GM18861 (cell line): ENCODE data around the gene GLP1R.

Experiments used
- ATAC-seq: cut with Tn5 transposase; IDR thresholded peaks from one replicate; pipeline ENCODE4 v1.9.1; 2021; ENCODE audit not compliant: unreplicated experiment

GLP1R gene

DNA sequence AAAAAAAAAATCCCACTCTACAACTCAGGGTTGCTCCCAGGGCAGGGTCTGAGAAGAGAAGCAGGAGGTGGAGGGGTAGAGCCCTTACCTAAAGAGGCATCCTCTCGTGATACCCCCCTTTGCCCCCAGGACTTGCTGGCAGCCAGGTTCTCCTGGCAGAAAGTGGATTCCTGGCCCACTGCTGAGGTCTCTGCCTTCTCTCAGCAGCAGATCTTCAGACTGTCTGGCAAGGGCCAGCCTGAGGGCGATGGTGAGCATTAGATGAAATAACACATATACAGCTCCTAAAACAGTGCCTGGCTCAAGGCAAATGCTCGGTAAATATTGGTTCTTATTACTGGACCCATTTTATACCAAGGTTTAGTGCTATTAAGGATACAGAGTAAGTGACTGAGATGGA is 4.8 kb upstream of the GLP1R start:
- ATAC-seq: no peak

DNA sequence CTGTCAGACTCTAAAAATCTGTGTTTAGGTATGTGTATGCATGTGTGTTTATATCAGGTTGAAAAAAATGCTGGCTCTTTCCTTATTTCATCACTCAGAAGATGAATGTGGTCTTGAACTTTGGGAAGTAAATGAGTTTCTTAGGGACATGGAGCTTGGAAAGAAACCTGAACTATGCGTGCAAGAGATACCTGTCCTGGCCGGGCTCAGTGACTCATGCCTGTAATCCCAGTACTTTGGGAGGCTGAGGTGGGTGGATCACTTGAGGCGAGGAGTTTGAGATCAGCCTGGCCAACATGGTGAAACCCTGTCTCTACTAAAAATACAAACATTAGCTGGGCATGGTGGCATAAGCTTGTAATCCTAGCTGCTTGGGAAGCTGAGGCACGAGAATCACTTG is 4.4 kb upstream of the GLP1R start:
- ATAC-seq: no peak

DNA sequence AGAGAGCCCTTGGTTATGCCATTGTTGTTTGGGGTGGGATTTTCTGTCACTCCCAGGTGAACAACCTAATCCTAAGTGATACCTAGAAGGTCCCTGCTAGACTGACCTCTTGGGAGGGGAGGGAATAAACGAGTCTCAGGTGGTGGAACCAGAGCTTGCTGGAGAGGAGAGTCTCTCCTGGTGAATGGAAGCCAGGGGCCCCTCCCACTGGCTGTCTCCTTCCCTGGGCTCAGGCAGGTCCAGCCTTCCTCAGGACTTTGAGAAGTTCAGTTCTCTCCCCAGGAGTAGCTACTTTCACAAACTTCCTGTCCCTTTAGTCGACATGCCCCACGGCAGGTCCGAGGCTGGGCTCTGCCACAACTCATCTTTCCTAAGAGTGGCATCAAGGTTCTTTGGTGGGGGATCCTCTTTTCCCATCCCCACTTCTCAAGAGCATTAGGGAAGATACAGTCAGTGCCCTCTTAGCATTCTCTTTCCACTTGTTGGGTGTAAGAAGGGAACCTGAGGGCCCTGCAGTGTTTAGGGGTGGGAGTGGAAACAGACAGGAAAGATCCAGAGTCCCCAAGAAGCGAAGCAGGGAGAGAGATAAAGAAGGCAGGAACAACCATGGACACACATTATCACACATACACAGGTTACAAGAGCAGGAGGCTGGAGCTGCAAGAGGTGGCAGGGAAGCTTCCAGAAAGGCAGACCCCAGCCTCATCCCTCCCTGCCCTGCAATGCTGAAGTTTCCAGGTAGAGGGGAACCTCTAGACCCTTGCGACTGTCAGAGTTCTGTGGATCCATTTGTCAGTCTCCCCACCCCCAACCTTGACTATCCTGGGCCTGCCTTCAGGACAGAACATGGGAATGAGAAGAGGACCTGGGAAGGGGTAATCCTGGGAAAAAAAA is 900 bp upstream of the GLP1R start:
- no peak for ATAC-seq

DNA sequence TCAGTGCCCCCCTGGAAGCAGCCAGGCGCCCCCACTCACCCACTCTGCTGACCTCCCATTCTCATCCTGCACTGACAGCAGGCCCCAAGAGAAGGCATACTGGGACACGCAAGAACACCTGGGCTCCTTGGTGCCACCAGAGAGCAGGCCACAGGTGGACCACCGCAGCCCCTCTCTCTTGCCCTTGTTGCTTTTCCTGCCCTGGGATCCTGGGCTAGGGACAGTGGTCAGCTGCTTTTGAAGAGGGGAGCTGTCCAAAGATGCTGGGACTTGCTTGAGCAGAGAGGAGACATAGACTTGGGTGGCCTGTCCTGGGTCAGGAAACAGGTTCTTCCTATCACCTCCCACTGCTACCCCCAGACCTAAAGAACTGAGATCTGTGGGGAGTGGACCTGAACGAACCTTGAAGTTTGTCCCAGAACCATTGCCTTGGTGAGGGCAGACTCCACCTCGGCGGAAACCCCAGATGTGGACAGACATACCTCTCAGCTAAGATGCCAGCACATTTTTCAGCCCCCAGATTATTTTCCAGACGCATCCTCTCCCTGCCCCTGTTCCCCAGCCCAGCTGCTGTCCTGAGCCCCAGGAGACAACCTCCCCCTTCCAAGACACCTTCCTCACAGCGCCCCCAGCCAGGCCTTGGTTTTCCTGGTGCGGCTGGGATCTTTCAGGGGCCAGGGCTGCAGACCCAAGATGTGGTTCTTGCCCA is 1.1 kb downstream of the GLP1R start:
- ATAC-seq: no peak

DNA sequence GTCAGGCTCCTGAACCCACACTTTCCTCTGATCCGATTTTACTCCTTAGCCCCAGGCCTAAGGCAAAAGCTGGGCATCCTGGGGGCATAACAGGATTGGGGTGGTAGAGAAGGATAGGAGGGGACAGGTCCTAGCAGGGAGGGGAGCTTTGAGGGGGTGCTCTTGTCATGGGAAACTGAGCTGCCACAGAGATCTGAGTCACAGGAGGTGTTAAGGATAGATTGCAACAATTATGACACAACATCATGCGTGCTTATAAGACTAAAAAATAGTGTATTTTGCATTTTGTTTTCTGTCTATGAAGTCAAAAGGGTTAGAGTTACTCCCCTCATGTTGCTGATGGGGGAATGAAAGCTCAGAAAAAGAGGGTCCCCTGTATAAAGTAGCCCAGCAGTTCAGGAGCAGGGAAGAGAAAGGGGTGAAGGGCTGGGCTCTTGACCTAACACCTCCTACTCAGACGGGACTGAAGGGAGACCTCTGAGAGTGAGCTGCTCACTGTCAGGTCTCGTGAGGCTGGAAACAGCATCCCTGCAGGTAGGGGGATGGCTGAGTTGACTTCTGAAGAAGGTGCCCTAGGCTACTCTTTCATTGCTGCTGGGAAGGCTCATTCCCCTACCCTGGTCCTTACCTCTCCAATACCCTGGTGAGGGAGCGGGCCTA is 2.0 kb downstream of the GLP1R start:
- no peak for ATAC-seq

DNA sequence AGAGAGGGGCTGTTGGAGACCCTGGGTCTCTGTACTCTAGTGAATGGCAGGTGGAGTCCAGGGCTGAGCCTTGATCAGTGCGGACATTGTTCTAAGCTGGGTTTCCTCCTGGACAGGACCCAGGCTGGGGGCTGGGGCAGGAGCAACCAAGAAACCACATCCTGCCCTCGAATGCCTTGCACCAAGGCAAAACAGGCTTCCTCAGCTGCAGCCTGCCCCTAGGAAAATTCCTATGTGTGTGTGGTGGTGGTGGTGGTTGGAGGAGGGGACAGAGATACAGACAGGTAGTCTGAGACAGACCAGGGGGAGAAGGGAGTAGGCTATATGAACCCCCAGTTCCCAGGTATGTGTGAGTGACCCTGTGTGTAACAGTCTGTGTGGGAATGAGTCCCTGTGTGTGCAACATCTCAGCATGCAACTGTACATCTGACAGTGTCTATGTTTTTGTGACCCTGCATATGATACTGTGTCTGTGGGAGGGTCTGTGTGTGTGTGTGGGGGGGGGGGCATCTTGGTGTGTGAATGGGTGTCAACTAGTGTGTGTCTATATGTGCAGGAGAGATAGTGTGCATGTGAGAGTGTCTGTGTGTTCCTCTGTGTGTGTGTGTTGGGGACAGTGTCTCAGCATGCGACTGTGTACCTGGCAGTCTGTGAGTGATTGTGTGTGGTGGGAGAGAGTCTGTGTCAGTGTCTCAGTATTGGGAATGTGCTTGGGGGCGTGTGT is 3.0 kb downstream of the GLP1R start:
- no peak for ATAC-seq

DNA sequence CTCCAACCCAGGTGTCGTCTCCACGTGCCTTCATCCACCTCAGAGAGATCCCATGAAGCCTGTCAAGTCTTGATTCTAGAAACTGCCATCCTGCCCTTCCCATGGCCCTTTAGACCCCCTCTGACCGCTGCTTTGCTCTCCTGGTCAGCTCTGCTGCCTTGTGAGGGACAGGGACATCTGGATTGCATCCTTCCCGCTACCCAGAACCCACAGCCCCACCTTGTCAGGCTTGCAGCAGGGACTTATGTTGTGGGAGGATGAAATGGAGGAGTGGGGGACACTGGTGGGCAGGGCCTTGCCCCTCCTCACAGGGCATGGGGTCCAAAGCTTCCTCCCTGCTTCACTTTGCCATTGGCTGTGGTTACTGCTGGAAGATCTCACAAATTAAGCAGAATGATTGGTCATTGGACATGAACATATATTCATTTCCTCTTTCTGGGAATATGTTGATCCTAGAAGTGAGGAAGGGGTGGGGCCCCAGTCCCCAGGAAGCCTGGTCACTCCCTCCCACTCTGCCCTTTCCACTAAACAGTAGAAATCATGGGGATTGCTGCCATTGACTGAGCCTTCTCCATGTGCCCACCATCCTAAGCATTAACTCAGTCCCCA is 4.5 kb downstream of the GLP1R start:
- ATAC-seq: no peak

DNA sequence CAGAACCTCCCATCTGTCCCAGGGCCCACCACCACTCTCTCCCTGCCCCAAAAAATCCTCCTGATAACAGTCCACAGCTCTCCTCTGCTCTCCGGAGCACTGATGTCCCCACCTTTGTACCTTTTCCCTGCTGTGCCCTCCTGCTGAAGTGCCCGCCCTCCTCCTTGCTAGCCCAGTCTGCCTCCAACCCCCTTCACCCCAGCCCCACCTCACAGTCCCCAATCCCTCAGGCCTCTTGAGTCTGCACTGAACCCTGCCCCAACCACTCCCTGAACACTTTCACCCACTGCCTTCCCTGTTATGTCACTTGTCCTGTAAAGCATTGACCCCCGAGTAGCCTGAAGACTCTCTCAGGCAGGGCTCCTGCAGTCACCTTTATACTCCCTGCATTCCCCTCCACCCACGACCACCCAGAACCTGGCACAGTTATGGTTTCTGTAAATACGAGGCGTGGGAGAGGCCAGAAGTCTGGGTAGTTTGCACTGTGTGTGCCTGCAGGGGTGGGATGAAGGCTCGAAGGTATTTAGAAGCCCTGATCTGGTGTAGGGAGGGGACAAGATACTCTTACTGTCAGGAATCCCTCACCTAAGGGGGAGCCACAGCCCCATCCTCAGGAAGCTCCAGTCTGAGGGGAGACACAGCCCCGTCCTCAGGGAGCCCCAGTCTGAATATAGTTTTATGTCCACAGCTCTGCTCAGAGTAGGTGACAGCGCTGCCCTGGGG is 5.4 kb downstream of the GLP1R start:
- ATAC-seq: no peak

DNA sequence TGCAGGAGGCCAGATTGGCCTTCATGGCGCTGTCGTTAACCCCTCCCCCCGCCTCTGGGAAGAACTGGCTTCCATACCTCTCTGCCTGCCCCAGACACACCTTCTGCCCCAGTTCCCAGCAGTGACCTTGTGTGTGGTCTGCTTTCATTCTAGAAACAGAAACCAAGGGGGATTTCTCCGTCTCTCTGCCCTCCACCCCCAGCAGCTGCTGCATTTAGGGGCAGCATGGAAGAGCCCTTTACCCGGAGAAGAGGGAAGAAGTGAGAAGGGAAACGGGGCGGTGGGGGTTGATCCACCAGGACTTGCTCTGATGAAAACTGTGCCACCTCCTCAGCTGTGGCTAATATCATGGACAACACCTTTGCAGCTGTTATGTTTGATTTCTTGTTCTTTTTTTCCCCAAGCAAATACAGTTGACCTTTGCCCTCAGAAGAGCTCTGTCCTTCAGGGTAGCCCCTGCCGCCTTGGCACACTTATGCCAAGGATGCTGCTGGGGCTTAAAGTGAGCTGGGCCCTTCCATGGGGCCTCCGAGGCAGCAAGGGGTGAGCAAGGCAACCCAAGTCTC is 6.1 kb downstream of the GLP1R start:
- ATAC-seq: no peak

DNA sequence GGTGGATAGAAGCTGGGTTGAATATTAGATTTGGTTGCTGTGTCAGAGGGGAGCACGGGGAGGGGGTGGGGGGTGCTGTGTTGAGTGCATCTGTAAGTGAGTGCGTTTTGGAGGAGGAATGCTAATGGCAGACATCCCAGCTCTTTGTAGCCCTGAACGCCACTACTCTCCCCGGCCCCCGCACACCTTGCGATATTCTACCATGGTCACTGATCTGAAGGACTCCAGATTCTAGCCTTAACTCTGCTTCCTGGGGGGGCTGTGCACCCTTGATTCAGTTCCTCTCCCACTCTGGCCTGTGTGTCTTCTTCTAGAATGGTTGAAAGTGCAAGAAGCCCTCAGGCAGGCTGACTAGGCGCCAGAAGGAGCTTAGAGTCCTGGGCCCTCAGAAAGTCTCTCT is 7.1 kb downstream of the GLP1R start:
- ATAC-seq: no peak

DNA sequence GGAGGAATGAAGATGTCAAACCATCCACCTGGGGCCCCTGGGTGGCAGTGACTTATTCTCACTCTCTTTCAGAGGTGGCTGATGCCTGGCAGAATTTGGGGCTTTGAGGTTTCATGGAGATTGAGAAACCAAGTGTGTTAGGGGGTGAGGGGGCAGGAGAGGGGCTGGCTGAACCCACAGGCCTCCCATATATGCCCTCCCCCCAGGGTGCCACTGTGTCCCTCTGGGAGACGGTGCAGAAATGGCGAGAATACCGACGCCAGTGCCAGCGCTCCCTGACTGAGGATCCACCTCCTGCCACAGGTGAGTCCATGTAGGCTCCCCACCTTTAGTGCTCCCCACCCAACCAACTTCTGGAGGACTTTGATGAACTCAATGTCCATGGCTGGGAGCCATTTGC is 7.6 kb downstream of the GLP1R start:
- ATAC-seq: no peak

DNA sequence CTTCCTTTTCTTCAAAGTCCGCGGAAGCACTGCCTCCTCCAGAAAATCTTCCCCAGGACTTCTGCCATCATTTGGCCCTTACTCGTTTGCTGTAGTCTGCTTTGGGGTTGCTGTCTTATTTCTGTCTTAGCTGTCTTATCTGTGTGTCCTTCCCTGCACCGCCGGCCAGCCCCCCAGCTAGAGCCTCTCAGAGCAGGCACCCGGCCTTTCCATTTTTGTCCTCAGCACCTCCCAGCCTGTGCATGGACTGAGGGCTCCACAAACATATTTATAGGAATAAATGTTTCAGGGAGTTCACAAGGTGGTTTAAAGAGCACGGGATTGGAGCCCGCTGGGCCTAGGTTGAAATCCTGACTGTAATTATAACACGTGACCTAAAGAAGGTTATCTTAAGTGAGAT is 8.1 kb downstream of the GLP1R start:
- ATAC-seq: no peak

DNA sequence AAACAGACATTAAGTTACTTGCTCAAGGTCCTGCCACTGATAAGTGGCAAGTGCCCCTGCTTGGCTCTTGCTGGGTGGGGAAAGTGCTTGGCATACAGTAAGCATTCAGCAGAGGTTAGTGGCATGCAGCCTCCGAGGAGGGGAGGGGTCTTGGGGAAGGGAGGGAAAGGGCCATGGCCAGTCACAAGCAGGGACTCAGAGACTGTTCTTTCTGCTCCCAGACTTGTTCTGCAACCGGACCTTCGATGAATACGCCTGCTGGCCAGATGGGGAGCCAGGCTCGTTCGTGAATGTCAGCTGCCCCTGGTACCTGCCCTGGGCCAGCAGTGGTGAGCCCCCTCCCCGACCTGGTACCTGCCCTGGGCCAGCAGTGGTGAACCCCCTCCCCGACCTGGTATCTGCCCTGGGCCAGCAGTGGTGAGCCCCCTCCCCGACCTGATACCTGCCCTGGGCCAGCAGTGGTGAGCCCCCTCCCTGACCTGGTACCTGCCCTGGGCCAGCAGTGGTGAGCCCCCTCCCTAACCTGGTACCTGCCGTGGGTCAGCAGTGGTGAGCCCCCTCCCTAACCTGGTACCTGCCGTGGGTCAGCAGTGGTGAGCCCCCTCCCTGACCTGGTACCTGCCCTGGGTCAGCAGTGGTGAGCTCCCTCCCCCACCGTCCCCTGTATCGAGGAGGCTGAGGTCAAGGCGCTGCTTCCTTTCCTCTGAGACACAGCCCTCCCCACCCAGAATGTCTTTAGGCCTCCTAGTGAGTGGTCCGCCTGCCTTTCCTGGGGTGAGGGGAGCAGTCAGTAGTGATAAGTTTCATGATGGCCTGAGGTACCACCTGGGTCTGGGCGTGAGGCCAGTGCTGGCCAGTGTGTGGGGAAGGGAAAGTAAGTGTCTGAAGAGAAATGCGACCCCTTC is 8.9 kb downstream of the GLP1R start:
- ATAC-seq: no peak

DNA sequence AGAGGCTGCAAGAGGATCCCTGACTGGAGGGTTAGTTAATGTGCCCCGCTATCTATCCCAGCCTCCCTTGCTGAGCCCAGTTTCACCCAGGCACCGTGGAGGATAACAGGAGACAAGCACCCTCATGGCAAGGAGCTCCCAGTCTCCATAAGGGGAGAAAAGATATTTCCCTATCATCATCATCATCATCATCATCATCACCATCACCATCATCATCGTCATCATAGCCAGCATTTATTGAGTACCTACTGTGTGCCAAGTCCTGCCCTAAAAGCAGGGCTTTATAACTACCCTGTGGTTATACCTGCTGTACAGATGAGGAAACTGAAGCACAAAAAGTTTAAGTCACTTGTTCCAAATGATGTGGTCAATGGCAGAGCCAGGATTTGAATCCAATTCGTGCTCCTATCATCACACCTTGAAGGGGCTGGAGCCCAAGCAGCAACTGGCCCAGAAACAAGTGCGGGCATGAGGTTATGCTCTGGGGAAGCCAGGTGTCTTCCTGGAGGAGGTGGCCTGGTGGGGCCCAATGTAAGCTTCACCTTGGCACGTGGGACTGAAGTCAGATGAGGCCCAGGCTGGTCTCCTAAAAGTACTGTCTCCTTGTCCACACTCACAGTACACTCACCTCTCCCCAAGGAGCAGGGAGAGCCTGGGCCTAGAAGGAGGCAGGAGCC is 10.0 kb downstream of the GLP1R start:
- ATAC-seq: no peak

DNA sequence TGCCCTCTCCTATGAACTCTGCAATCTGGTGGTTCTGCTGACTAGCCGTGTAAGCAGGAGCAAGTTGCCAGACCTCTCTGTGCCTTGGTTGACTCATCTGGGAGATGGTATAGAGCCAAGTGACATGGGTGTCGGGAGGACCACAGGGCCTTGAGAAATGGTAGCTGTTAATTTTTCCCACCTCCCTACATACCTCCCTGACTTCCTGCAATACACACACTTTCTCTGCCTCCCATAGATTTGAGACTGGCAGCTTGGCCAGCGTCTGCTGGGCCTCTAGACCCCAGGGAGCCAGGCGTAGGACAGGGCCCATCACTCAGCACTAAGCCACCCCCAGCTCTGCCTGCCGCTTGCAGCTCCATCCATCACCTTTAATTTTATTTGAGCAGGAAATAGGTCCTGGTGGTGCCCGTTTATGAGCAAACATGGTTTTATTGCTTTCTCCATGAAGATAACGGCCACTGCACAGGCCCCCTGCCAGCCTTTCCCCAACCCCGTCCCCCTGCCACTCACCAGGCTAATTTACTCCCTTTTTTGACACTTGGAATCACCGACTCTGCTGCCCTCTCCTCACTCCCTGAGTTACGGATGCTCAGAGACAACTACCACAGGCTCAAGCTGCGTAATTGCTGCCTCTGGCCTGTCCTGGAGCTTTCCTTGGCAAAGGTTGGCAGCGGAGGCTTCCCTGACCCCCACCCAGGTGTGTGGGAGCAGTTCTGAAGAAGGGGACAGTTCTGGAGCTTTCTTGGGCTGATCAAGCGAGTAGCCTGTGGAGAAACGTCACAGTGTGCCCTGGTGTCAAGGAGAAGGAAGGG is 11.1 kb downstream of the GLP1R start:
- no peak for ATAC-seq

DNA sequence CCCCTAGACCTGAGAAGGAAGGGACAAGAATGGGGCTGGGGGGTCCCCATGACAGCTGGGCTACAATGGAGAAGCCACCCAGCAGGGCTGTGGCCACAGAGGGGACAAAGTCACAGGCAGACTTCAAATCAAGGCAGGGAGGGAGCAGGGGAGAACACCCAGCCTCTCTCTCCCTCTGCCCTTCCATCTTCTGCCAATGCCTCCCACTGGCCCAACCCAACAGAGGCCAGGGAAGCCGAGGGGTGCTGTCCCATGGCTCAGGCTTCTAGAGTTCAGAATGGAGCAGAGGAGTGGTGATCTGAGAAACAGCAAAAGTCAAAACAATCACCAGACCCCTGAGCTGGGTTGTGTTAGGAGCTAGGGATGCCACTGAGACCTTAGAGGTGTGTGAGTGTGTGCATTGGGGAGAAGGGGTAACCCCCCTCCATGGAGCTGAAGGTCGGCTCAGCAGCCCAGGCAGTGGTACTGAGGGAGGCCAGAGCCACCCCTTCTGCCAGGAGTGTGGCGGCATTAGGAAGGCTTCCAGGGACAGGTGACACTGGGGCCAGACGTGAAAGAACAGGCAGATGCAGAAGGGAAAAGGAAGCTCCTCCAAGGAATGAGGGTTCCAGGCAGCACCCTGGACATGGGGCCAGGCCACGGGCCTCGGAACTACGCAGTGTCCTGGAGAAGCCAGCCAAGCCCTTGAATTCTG is 12.0 kb downstream of the GLP1R start:
- ATAC-seq: no peak

DNA sequence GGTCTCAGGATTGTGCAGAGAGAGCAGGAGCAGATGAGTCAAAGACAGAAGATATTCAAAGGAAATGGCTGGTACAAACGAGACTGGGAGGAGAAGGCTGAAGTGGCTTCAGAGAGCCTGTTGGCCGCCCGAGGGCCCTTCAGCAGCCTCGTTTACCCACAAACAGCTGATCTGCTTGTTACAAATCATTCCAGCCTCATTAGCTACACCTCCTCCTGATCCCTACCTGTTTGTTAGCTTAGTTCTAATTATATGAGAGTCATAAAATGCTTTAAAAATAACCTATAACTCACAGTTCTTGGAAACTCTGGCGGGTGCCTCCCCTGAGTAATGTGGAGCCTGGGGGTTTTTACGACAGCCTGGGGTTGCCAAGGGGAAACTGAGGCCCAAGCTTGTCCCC is 12.6 kb downstream of the GLP1R start:
- ATAC-seq: no peak
